ENCODE results near the gene CRLF2.
"Not testable (repeated sequence)": the region's sequence is repeated elsewhere in the genome, so short reads cannot be mapped to it uniquely, and the experiment has no call there.

Gene CRLF2

GRCh38 chrX:1212532-1212931 lies at the start of gene CRLF2:
CRLF2 (minus strand) TSS chrX:1212649; CDS start chrX:1212634, 15 bp downstream.
- Mint-ChIP-seq H3K4me3 (no peak within 1 kb of the TSS), H3K27me3 (peaks cover 41% of the 10 kb centered on the region), H3K9me3 (peaks cover 11% of the 10 kb centered on the region), H3K36me3 (no peaks in the 10 kb centered on the region), H3K4me1 (peaks cover 27% of the 10 kb centered on the region), H3K27ac (no peak within 1 kb of the TSS)
- peak; percentile 80 for ATAC-seq

GRCh38 chrX:1261771-1262170 lies 49.3 kb upstream of the CRLF2 start:
- H3K27me3 Mint-ChIP-seq, H3K4me1 Mint-ChIP-seq, H3K9me3 Mint-ChIP-seq, H3K4me3 Mint-ChIP-seq, H3K36me3 Mint-ChIP-seq, ATAC-seq, H3K27ac Mint-ChIP-seq: not testable (repeated sequence)

- Mint-ChIP-seq H3K4me1 (no peaks in the 10 kb centered on the region), H3K27me3 (peaks cover 8% of the 10 kb centered on the region)
- ATAC-seq = no peak
These were observed 48.8 kb upstream of the CRLF2 start for GRCh38 chrX:1261285-1261684.

GRCh38 chrX:1252861-1253260 lies 40.4 kb upstream of the CRLF2 start:
- H3K36me3 Mint-ChIP-seq = no peaks in the 10 kb centered on the region
- peaks cover 9% of the 10 kb centered on the region for H3K4me1 Mint-ChIP-seq
- H3K27ac Mint-ChIP-seq = no peak overlapping the region
- ATAC-seq = no peak
- H3K4me3 Mint-ChIP-seq = no peak overlapping the region
- H3K27me3 Mint-ChIP-seq = peaks cover 11% of the 10 kb centered on the region
- peaks cover 10% of the 10 kb centered on the region for H3K9me3 Mint-ChIP-seq

More at GRCh38 chrX:1261285-1261684, 48.8 kb upstream of the CRLF2 start:
- Mint-ChIP-seq H3K9me3 (no peaks in the 10 kb centered on the region), H3K4me3 (no peak overlapping the region), H3K36me3 (no peaks in the 10 kb centered on the region), H3K27ac (no peak overlapping the region)

DNA sequence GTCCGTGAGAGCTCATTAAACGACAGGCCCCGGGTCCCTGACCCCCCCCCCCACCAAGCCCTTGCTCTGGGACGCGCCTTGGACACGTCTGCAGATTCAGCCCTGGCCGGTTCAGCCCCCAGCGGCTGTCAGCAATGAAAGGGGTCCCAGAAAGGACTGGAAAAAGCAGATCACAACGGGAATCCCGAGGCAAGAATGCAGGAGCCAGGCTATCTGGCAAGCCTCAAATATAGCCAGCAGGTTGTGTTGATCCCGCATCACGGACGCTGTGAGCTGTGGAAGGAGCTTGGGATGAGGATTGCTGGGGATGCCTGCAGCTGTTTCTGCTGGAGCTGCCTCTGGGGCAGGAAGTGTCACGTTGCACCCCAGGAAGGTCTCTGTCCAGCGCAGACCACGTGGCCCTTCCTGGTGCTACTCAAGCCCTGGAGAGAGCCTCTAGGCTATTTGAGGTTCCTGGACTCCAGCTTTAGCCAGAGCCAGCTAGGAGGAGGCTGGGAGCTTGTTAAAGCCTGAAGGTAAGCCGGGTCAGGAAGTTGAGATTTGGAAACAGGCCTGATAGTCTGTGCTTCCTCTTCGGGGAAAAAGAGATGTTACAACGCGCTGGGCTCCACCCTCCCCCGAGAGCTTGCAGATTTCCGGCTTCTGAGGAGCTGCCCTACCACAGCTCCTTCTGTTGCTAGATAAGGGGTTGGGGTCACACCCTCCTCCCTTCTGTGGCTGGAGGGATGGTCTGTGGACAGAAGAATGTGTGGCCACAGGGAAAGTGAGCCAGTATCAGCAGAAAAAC lies 36.8 kb upstream of the CRLF2 start:
- peaks cover 10% of the 10 kb centered on the region for H3K9me3 Mint-ChIP-seq
- H3K27me3 Mint-ChIP-seq = peaks cover 23% of the 10 kb centered on the region
- H3K4me3 Mint-ChIP-seq = no peak overlapping the region
- peak; percentile 56 for ATAC-seq
- H3K4me1 Mint-ChIP-seq = peaks cover 12% of the 10 kb centered on the region
- no peaks in the 10 kb centered on the region for H3K36me3 Mint-ChIP-seq
- peak overlapping the region; percentile 57 for H3K27ac Mint-ChIP-seq

DNA sequence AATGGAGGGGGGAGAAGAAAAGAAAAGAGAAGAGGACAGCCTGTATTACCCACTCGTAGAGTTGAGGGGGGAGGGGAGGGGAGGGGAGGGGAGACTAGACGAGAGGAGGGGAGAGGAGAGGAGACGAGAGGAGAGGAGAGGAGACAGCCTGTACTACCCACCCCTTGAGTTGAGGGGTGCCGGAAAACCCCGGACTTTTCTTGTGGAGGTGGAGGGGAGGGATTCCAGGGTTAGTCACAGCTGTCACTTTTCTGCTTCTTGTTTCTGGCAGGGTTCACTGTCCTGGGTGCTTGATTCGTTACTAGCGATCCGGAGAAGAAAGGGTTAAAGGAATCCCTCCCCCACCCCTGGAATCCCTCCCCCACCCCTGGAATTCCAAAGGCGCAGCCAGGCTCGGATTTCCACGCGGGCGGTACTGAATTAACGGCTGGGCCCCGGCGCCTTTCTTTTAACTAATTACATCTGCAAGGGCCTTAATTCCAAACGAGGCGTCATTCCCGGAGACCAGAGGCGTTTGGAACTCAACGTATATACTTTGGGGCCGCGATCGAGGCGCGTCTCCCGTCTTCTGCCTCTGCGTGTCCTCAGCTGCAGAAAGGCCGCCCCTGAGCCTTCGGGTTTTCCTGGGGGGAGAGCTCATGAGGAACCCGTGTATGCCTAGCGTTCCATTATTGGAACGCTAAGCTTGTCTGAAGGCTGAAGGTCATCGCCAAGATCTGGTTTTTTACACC lies 36.0 kb upstream of the CRLF2 start:
- no peak overlapping the region for H3K4me3 Mint-ChIP-seq
- no peaks in the 10 kb centered on the region for H3K36me3 Mint-ChIP-seq
- ATAC-seq = no peak
- H3K9me3 Mint-ChIP-seq = peaks cover 6% of the 10 kb centered on the region
- H3K4me1 Mint-ChIP-seq = peaks cover 18% of the 10 kb centered on the region
- H3K27me3 Mint-ChIP-seq = peaks cover 31% of the 10 kb centered on the region
- no peak overlapping the region for H3K27ac Mint-ChIP-seq

DNA sequence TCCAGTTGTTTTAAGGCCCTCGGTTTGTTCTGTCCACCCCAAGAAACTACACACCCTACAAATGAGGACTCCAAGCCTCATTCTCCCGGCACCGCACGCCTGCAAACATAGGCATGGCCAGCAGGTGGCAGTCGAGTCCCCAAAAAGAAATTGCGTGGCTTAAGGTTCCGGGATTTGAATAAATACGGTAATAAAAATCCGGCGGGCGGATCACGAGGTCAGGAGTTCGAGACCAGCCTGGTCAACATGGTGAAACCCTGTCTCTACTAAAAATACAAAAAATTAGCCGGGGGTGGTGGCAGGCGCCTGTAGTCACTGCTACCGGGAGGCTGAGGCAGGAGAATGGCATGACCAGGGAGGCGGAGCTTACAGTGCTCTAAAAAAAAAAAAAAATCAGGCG lies 34.4 kb upstream of the CRLF2 start:
- ATAC-seq = peak; percentile 63
- Mint-ChIP-seq H3K27me3 (peaks cover 31% of the 10 kb centered on the region), H3K27ac (no peak overlapping the region), H3K36me3 (no peaks in the 10 kb centered on the region), H3K4me3 (no peak overlapping the region), H3K4me1 (peaks cover 18% of the 10 kb centered on the region), H3K9me3 (peaks cover 6% of the 10 kb centered on the region)

DNA sequence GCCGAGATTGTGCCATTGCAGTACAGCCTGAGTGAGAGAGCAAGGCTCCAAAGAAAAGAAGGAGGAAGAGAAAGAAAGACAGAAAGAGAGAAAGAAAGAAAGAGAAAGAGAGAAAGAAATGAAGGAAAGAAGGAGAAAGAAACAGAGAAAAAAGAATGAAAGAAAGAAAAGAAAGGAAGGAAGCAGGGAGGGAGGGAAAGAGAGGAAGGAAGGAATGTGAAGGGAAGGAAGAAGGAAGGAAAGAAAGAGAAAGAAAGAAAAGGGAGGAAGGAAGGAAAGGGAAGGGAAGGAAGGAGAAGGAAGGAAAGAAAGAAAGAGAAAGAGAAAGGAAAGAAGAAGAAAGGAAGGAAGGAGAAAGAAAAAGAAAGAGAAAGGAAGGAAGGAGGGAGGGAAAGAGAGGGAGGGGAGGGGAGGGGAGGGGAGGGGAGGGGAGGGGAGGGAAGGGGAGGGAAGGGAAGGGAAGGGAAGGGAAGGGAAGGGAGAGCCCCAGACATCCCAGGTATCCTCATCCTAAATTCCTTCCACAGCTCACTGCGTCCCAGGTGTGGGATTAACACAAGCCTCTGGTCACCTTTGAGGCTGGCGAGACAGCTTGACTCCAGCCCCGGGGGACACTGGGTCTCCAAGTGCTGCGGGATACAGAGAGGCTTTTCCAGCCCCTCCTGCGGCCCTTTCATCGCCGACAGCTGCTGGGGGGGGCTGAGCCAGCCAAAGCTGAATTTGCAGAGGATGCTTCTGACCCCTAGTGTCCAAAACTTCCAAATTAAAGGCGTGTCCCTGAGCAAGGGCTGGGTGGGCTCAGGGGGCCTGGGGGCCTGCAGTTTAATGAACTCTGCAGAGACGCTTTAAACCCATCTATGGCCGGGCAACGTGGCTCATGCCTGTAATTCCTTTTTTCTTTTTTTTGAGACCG lies 32.0 kb upstream of the CRLF2 start:
- H3K36me3 Mint-ChIP-seq = peaks cover 5% of the 10 kb centered on the region
- peak overlapping the region; percentile 38 for H3K27ac Mint-ChIP-seq
- peaks cover 45% of the 10 kb centered on the region for H3K27me3 Mint-ChIP-seq
- no peak overlapping the region for H3K4me3 Mint-ChIP-seq
- H3K4me1 Mint-ChIP-seq = peaks cover 27% of the 10 kb centered on the region
- no peak for ATAC-seq
- no peaks in the 10 kb centered on the region for H3K9me3 Mint-ChIP-seq

GRCh38 chrX:1242891-1243402 lies 30.5 kb upstream of the CRLF2 start:
- peaks cover 22% of the 10 kb centered on the region for H3K4me1 Mint-ChIP-seq
- no peak overlapping the region for H3K27ac Mint-ChIP-seq
- no peaks in the 10 kb centered on the region for H3K9me3 Mint-ChIP-seq
- H3K4me3 Mint-ChIP-seq = no peak overlapping the region
- peaks cover 43% of the 10 kb centered on the region for H3K27me3 Mint-ChIP-seq
- H3K36me3 Mint-ChIP-seq = peaks cover 5% of the 10 kb centered on the region
- no peak for ATAC-seq

GRCh38 chrX:1240551-1240950 lies 28.1 kb upstream of the CRLF2 start:
- not testable (repeated sequence) for H3K36me3 Mint-ChIP-seq, ATAC-seq, H3K4me3 Mint-ChIP-seq, H3K9me3 Mint-ChIP-seq
- Mint-ChIP-seq H3K27me3 (peaks cover 27% of the 10 kb centered on the region), H3K27ac (peak overlapping the region; percentile 59), H3K4me1 (peaks cover 22% of the 10 kb centered on the region)

- ATAC-seq = peak; percentile 96
- Mint-ChIP-seq H3K4me3 (peak overlapping the region; percentile 15), H3K9me3 (no peaks in the 10 kb centered on the region), H3K36me3 (peaks cover 5% of the 10 kb centered on the region), H3K27me3 (peaks cover 26% of the 10 kb centered on the region), H3K27ac (peak overlapping the region; percentile 59), H3K4me1 (peaks cover 22% of the 10 kb centered on the region)
These were observed 27.3 kb upstream of the CRLF2 start for GRCh38 chrX:1239681-1240142.

- Mint-ChIP-seq H3K27ac (no peak overlapping the region), H3K4me1 (no peaks in the 10 kb centered on the region), H3K4me3 (no peak overlapping the region), H3K9me3 (peaks cover 14% of the 10 kb centered on the region), H3K36me3 (no peaks in the 10 kb centered on the region), H3K27me3 (no peaks in the 10 kb centered on the region)
- ATAC-seq = no peak
These were observed 19.5 kb upstream of the CRLF2 start for GRCh38 chrX:1231850-1232465.

- H3K27me3 Mint-ChIP-seq, H3K4me1 Mint-ChIP-seq, H3K27ac Mint-ChIP-seq, H3K4me3 Mint-ChIP-seq, H3K36me3 Mint-ChIP-seq, ATAC-seq: not testable (repeated sequence)
- H3K9me3 Mint-ChIP-seq = peaks cover 24% of the 10 kb centered on the region
These were observed 15.7 kb upstream of the CRLF2 start for GRCh38 chrX:1228101-1228500.

DNA sequence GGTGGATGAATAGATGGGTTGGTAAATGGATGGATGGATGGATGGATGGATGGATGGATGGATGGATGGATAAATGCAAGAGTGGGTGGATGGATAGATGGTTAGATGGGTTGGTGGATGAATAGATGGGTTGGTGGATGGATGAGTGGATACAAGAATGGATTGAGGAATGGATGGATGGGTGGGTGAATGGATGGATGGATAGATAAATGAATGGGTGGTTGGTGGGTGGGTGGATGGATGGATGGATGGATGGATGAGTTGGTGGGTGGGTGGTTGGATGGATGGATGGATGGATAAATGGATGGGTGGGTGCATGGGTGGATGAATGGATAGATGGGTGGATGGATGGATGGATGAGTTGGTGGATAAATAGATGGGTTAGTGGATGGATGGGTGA lies 13.8 kb upstream of the CRLF2 start:
- Mint-ChIP-seq H3K4me3 (no peak overlapping the region), H3K9me3 (peaks cover 22% of the 10 kb centered on the region), H3K27me3 (no peaks in the 10 kb centered on the region), H3K27ac (no peak overlapping the region), H3K36me3 (no peaks in the 10 kb centered on the region), H3K4me1 (no peaks in the 10 kb centered on the region)
- no peak for ATAC-seq
